Measurements from ENCODE around the gene VCL.
"Not testable (repeated sequence)": the region's sequence is repeated elsewhere in the genome, so short reads cannot be mapped to it uniquely, and the experiment has no call there.

VCL gene

DNA sequence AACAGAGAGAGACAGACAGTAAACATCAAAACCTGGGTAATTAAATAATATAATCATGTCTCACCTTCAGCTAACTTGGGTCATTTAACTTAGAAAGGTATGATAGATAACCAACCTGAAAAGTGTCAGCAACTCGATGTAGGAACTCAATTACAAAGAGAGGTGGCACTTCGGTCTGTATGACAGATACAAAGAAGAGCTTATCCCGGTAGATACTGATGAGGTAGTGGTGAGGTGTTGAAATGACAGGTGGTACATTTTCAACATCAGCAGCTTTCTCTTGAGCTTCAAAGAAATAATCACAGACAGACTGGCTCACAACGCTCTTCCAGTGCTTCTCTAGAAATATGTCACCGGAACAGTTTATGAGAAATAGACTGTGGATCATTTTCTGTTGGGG, 140.1 kb downstream of the VCL start:
- H3K36me3 ChIP-seq (ENCODE audit: control insufficient read depth in 2 of 2, insufficient read depth in 2 of 2, low read length in 2 of 2), result peaks cover 31 to 37% of the 10 kb centered on the region in 2 donors

DNA sequence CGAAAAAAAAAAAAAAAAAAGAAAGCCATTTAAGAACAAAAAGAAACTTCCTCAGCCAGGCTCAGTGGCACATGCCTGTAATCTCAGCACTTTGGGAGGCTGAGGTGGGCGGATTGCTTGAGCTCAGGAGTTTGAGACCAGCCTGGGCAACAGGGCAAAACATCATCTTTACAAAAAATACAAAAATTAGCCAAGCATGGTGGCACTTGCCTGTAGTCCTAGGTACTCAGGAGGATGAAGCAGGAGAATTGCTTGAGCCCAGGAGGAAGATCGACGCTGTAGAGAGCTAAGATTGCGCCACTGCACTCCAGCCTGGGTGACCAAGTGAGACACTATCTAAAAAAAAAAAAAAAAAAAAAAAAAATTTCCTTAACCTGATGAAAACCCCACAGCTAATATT, 140.7 kb downstream of the VCL start:
- not testable (repeated sequence) for H3K9ac ChIP-seq (ENCODE audit: low read depth in 1 of 2, low read length in 2 of 2); H3K27me3 ChIP-seq (ENCODE audit: control insufficient read depth in 2 of 2, insufficient read depth in 2 of 2, low read length in 2 of 2); H3K27ac ChIP-seq (ENCODE audit: low read depth in 2 of 2, low read length in 2 of 2); H3K9me3 ChIP-seq (ENCODE audit: control insufficient read depth in 2 of 2, low read length in 2 of 2); H3K4me3 ChIP-seq (ENCODE audit: low read length in 2 of 2); H3K4me1 ChIP-seq (ENCODE audit: control insufficient read depth in 2 of 2, insufficient read depth in 2 of 2, low read length in 2 of 2)
- peaks cover 26 to 37% of the 10 kb centered on the region in 2 donors for H3K36me3 ChIP-seq (ENCODE audit: control insufficient read depth in 2 of 2, insufficient read depth in 2 of 2, low read length in 2 of 2)

More for the DNA sequence above, 140.1 kb downstream of the VCL start:
- no peaks in the 10 kb centered on the region for H3K4me1 ChIP-seq (ENCODE audit: control insufficient read depth in 2 of 2, insufficient read depth in 2 of 2, low read length in 2 of 2)
- H3K27ac ChIP-seq (ENCODE audit: low read depth in 2 of 2, low read length in 2 of 2), result no peak overlapping the region
- no peak overlapping the region for H3K9ac ChIP-seq (ENCODE audit: low read depth in 1 of 2, low read length in 2 of 2)
- no peaks in the 10 kb centered on the region for H3K9me3 ChIP-seq (ENCODE audit: control insufficient read depth in 2 of 2, low read length in 2 of 2)
- H3K27me3 ChIP-seq (ENCODE audit: control insufficient read depth in 2 of 2, insufficient read depth in 2 of 2, low read length in 2 of 2), result no peaks in the 10 kb centered on the region
- no peak overlapping the region for H3K4me3 ChIP-seq (ENCODE audit: low read length in 2 of 2)

DNA sequence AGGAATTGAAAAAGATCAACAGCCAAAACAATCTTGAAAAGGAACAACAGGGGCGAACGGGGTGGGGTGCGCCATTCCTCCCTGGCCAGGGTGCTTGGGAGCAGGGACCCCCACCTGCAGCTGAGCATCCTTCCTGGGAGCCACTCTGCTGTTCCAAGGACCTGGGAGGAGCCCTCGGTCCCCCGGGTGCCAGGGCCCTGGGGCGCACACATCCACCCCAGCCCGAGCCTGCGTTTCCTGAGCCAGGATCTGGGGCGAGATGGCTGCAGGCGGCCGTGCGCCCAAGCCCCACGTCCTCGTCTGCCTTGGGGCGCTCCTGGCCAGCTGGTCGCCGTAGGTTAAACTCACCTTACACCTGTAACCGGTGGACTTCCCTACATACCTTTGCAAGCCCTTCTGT, 142.1 kb downstream of the VCL start:
- no peaks in the 10 kb centered on the region for H3K9me3 ChIP-seq (ENCODE audit: control insufficient read depth in 2 of 2, low read length in 2 of 2)
- no peak overlapping the region for H3K27ac ChIP-seq (ENCODE audit: low read depth in 2 of 2, low read length in 2 of 2)
- H3K9ac ChIP-seq (ENCODE audit: low read depth in 1 of 2, low read length in 2 of 2), result no peak overlapping the region
- no peaks in the 10 kb centered on the region for H3K4me1 ChIP-seq (ENCODE audit: control insufficient read depth in 2 of 2, insufficient read depth in 2 of 2, low read length in 2 of 2)
- H3K27me3 ChIP-seq (ENCODE audit: control insufficient read depth in 2 of 2, insufficient read depth in 2 of 2, low read length in 2 of 2), result no peaks in the 10 kb centered on the region
- H3K4me3 ChIP-seq (ENCODE audit: low read length in 2 of 2), result no peak overlapping the region
- peaks cover 23 to 26% of the 10 kb centered on the region in 2 donors for H3K36me3 ChIP-seq (ENCODE audit: control insufficient read depth in 2 of 2, insufficient read depth in 2 of 2, low read length in 2 of 2)

DNA sequence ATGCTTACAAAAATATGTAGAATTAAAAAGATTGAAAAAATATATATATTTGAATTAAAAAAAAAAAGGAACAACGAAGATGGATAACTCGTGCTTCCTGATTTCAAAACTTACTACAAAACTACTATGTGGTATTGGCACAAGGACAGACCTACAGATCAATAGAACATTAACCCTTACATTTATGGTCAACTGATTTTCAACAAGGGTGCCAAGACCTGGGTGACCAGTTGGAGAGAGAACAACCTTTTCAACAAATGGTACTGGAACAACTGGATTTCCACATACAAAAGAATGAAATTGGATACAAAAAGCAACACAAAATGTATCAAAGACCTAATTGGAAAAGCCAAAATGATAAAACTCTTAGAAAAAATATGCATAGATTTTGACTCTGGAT, 142.6 kb downstream of the VCL start:
- no peak overlapping the region for H3K4me3 ChIP-seq (ENCODE audit: low read length in 2 of 2)

DNA sequence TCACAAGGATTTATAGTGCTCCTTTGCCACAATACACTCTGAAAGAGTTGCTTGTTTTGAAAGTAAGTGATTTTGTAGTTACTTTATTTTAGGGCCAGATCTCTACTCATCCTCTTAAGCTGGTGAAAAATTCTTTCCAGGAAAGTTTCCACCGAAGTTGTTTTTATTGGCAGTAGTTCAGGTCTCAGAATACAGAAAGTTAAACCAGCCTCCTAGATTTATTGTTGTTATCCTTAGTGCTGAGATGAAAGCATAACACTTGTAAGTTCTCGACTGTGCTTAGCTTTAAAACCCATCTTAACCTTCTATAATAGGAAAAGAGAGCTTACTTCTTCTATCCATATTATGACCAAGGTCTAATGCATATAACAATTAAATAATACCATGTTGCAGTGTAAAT, 147.2 kb downstream of the VCL start:
- H3K4me1 ChIP-seq (ENCODE audit: control insufficient read depth in 2 of 2, insufficient read depth in 2 of 2, low read length in 2 of 2), result peaks cover 2 to 7% of the 10 kb centered on the region in 2 donors
- no peaks in the 10 kb centered on the region for H3K27me3 ChIP-seq (ENCODE audit: control insufficient read depth in 2 of 2, insufficient read depth in 2 of 2, low read length in 2 of 2)
- no peaks in the 10 kb centered on the region for H3K9me3 ChIP-seq (ENCODE audit: control insufficient read depth in 2 of 2, low read length in 2 of 2)
- H3K27ac ChIP-seq (ENCODE audit: low read depth in 2 of 2, low read length in 2 of 2), result no peak overlapping the region
- no peak overlapping the region for H3K9ac ChIP-seq (ENCODE audit: low read depth in 1 of 2, low read length in 2 of 2)
- no peak overlapping the region for H3K4me3 ChIP-seq (ENCODE audit: low read length in 2 of 2)
- peaks cover 0 to 5% of the 10 kb centered on the region in 2 donors for H3K36me3 ChIP-seq (ENCODE audit: control insufficient read depth in 2 of 2, insufficient read depth in 2 of 2, low read length in 2 of 2)

More for the DNA sequence above, 142.6 kb downstream of the VCL start:
- Histone ChIP-seq H3K4me1 (ENCODE audit: control insufficient read depth in 2 of 2, insufficient read depth in 2 of 2, low read length in 2 of 2) (no peaks in the 10 kb centered on the region), H3K27ac (ENCODE audit: low read depth in 2 of 2, low read length in 2 of 2) (no peak overlapping the region), H3K36me3 (ENCODE audit: control insufficient read depth in 2 of 2, insufficient read depth in 2 of 2, low read length in 2 of 2) (peaks cover 23 to 24% of the 10 kb centered on the region in 2 donors), H3K9ac (ENCODE audit: low read depth in 1 of 2, low read length in 2 of 2) (no peak overlapping the region), H3K27me3 (ENCODE audit: control insufficient read depth in 2 of 2, insufficient read depth in 2 of 2, low read length in 2 of 2) (no peaks in the 10 kb centered on the region), H3K9me3 (ENCODE audit: control insufficient read depth in 2 of 2, low read length in 2 of 2) (no peaks in the 10 kb centered on the region)

DNA sequence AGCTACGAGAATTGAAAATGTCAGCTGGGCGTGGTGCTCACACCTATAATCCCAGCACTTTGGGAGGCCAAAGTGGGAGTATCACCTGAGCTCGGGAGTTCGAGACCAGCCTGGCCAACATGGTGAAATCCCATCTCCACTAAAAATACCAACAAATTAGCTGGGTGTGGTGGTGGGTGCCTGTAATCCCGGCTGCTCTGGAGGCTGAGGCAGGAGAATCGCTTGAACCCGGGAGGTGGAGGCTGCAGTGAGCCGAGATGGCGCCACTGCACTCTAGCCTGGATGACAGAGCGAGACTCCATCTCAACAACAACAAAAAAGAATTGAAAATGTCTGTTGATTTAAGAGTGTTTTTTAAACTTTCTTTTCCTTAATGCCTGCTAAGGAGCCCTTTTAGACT, 149.1 kb downstream of the VCL start:
- H3K9me3 ChIP-seq (ENCODE audit: control insufficient read depth in 2 of 2, low read length in 2 of 2); H3K27me3 ChIP-seq (ENCODE audit: control insufficient read depth in 2 of 2, insufficient read depth in 2 of 2, low read length in 2 of 2); H3K4me3 ChIP-seq (ENCODE audit: low read length in 2 of 2); H3K27ac ChIP-seq (ENCODE audit: low read depth in 2 of 2, low read length in 2 of 2); H3K9ac ChIP-seq (ENCODE audit: low read depth in 1 of 2, low read length in 2 of 2); H3K36me3 ChIP-seq (ENCODE audit: control insufficient read depth in 2 of 2, insufficient read depth in 2 of 2, low read length in 2 of 2): not testable (repeated sequence)
- peaks cover 2 to 15% of the 10 kb centered on the region in 2 donors for H3K4me1 ChIP-seq (ENCODE audit: control insufficient read depth in 2 of 2, insufficient read depth in 2 of 2, low read length in 2 of 2)

DNA sequence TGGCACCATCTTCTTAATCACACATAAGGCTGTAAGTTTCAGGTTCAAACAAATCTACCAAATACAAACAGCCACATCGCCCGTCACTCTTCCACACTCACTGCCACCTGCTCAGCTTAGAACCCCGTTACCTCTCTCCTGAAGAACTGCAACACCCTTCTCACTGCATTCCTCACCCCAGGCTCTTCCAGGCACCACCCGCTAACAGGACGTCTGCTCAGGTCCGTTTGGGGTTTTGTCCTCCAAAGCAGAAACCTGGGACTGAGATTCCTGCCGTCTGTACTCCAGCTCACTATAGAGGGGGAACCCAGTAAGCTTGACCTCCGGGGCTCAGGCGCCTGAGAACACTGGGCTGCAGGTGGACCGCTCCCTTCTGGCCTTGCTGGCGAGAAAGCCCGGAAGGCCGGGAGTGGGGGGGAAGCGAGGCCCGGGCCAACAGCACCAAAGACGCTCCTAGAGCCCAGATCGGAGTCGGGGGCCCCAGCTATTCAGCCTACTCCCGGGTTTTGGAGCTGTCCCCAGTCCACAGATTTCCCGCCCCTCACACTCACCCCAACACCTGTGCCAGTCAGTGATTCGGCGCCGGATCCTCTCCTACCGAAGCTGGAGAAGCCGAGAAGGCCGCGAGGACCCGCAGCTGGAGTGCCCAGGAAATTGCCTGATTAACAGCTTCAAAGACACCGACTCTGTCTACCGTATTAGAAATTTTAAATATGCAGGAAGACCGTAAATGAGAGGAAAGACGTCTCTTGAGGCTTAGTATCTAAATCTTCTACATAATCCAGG, 152.5 kb downstream of the VCL start, which contains the start of gene AP3M1:
AP3M1 (minus strand) TSS at position 625 of the 786 bp plus-strand sequence. CDS start 12,449 bp downstream, outside the sequence.
- H3K9me3 ChIP-seq (ENCODE audit: control insufficient read depth in 2 of 2, low read length in 2 of 2), result no peaks in the 10 kb centered on the region
- H3K27me3 ChIP-seq (ENCODE audit: control insufficient read depth in 2 of 2, insufficient read depth in 2 of 2, low read length in 2 of 2), result no peaks in the 10 kb centered on the region
- H3K4me3 ChIP-seq (ENCODE audit: low read length in 2 of 2), result peak within 1 kb of the TSS; percentile 94 to 98
- H3K9ac ChIP-seq (ENCODE audit: low read depth in 1 of 2, low read length in 2 of 2), result peak within 1 kb of the TSS; percentile 90 to 93
- H3K36me3 ChIP-seq (ENCODE audit: control insufficient read depth in 2 of 2, insufficient read depth in 2 of 2, low read length in 2 of 2), result peaks cover 0 to 5% of the 10 kb centered on the region in 2 donors
- peak within 1 kb of the TSS; percentile 86 to 94 for H3K27ac ChIP-seq (ENCODE audit: low read depth in 2 of 2, low read length in 2 of 2)
- peaks cover 6 to 19% of the 10 kb centered on the region in 2 donors for H3K4me1 ChIP-seq (ENCODE audit: control insufficient read depth in 2 of 2, insufficient read depth in 2 of 2, low read length in 2 of 2)

DNA sequence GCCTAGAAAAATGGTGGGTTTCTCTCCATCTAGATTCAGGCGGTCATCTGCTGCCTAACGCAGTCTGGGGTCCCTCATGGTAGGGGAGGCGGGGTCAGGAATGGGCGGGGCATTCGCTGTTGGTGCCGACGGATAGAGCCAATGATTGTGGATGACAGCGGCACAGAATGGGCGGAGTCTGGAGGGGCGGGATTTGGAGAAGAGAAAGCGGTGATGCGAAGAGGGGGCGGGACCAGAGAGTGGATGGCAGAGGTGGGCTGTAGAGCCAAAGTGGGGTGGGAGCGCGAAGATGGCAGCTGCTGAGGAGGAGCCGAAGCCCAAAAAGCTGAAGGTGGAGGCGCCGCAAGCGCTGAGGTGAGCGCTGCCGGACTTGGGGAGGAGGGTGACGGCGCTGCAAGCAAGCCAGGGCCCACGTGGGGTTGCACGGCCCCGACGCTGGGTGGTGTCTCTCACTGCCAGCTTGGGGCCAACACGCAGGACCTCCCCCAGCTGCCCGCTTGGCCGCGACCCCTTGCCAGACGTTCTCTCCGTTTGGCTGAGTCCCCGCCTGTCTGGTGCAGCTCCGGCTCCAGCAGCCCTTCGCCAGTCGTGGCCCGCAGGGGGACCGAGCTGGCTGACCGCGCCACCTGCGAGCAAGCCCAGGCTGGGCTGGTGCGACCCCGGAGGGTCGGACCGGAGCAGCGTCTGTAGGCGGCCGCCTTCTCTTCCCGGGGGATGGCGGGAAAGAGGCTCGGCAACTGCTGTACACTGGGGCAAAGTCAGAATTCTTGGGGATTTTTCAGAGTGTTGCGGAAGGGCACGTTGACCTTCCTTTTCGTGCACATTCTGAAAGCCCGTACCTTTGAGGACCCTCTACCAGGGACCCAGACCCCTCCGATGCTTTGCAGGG, 153.3 kb downstream of the VCL start, which contains the start of gene ADK:
ADK (plus strand) TSS at position 232 of the 889 bp plus-strand sequence; CDS start at position 290, 58 bp downstream.
- H3K4me3 ChIP-seq (ENCODE audit: low read length in 2 of 2), result peak within 1 kb of the TSS; percentile 94 to 98
- peak within 1 kb of the TSS; percentile 90 to 93 for H3K9ac ChIP-seq (ENCODE audit: low read depth in 1 of 2, low read length in 2 of 2)
- peaks cover 6 to 19% of the 10 kb centered on the region in 2 donors for H3K4me1 ChIP-seq (ENCODE audit: control insufficient read depth in 2 of 2, insufficient read depth in 2 of 2, low read length in 2 of 2)
- H3K36me3 ChIP-seq (ENCODE audit: control insufficient read depth in 2 of 2, insufficient read depth in 2 of 2, low read length in 2 of 2), result peaks cover 0 to 2% of the 10 kb centered on the region in 2 donors
- no peaks in the 10 kb centered on the region for H3K27me3 ChIP-seq (ENCODE audit: control insufficient read depth in 2 of 2, insufficient read depth in 2 of 2, low read length in 2 of 2)
- H3K27ac ChIP-seq (ENCODE audit: low read depth in 2 of 2, low read length in 2 of 2), result peak within 1 kb of the TSS; percentile 86 to 94
- no peaks in the 10 kb centered on the region for H3K9me3 ChIP-seq (ENCODE audit: control insufficient read depth in 2 of 2, low read length in 2 of 2)

DNA sequence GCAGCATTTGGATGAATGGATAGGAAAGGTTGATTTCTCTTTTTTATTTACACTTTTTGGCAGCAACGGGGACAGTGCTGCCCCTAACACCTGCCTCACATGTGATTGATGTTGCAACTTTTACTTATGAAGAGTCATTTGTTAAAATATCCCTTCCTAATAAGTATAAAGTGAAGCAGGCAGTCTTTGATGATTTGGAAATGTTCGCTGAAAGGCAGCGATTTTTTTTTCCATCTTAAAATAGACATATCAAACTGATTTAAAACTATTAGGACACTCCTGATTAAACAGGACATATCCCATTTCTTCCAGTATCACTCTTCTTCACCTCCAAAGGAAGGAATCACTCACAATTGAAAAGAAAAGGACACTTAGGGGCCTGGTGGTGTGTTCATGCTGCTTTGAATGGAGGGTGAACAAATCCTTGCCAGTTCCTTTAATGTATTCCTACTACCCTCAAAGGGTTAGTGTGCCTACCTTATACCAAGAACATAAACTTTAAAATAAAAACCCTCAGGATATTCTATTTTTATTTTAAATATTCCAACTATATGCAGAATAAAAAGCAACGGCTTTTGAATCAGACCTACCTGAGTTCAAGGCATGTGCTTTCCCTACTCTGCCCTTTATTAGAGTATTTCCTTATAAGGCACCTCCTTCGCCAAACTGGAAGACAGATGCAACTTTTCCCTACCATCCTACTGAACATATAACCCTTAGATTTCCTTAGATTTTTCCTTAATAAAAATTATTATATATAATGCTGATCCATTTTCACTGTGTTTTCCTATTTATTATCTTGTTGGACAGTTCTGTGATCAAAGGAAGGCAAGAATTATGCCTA, 154.2 kb downstream of the VCL start:
- Histone ChIP-seq H3K27ac (ENCODE audit: low read depth in 2 of 2, low read length in 2 of 2) (peak overlapping the region; percentile 86 to 94), H3K9ac (ENCODE audit: low read depth in 1 of 2, low read length in 2 of 2) (peak overlapping the region; percentile 90 to 93), H3K27me3 (ENCODE audit: control insufficient read depth in 2 of 2, insufficient read depth in 2 of 2, low read length in 2 of 2) (no peaks in the 10 kb centered on the region), H3K36me3 (ENCODE audit: control insufficient read depth in 2 of 2, insufficient read depth in 2 of 2, low read length in 2 of 2) (no peaks in the 10 kb centered on the region), H3K9me3 (ENCODE audit: control insufficient read depth in 2 of 2, low read length in 2 of 2) (no peaks in the 10 kb centered on the region), H3K4me1 (ENCODE audit: control insufficient read depth in 2 of 2, insufficient read depth in 2 of 2, low read length in 2 of 2) (peaks cover 6 to 19% of the 10 kb centered on the region in 2 donors), H3K4me3 (ENCODE audit: low read length in 2 of 2) (peak overlapping the region; percentile 94 to 98)
